ENCODE results near the gene SMURF2. TPM values are rescaled to one million over a fixed set of nuclear protein-coding genes. Genes with fewer than 3 reads are reported as not detected.

SMURF2 gene
- total and polyA plus RNA-seq, 9 of the 15 experiments (the other 6 are each of a cell fraction or from before 2014, with no cell fraction given): 3.8 to 22.0 (median 14.8) TPM

DNA sequence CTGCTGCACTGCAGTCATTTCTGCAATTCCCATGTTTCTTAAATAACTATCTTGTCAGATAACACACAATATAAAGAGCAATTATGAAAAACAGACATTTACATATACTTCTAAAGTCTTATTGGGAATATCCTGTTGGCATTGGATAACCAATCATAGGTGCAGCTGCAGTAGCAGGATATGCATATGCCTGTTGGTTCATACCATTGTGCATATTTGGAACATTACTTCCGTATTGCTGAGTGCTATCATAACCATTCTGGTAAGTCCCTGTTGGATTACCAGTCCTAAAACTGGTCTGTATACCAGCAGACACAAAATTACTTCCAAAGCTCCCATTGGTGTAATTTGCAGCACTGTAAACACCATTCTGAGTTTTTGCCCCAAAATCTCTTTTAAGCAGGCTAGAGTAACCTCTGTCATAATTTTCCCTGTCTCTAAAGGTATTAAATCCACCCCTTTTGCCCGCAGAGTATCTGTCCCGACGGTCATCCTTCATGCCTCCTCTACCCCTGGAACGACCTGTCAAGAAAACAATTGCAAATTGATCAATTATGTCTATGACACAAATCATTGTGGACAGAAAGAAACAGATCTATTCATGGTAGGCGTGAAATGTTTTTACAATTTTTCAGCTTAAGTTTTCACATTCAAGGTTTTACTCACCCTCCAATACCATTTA lies 162.2 kb downstream of the SMURF2 start (continued):
- TF ChIP-seq, protein P1, sequence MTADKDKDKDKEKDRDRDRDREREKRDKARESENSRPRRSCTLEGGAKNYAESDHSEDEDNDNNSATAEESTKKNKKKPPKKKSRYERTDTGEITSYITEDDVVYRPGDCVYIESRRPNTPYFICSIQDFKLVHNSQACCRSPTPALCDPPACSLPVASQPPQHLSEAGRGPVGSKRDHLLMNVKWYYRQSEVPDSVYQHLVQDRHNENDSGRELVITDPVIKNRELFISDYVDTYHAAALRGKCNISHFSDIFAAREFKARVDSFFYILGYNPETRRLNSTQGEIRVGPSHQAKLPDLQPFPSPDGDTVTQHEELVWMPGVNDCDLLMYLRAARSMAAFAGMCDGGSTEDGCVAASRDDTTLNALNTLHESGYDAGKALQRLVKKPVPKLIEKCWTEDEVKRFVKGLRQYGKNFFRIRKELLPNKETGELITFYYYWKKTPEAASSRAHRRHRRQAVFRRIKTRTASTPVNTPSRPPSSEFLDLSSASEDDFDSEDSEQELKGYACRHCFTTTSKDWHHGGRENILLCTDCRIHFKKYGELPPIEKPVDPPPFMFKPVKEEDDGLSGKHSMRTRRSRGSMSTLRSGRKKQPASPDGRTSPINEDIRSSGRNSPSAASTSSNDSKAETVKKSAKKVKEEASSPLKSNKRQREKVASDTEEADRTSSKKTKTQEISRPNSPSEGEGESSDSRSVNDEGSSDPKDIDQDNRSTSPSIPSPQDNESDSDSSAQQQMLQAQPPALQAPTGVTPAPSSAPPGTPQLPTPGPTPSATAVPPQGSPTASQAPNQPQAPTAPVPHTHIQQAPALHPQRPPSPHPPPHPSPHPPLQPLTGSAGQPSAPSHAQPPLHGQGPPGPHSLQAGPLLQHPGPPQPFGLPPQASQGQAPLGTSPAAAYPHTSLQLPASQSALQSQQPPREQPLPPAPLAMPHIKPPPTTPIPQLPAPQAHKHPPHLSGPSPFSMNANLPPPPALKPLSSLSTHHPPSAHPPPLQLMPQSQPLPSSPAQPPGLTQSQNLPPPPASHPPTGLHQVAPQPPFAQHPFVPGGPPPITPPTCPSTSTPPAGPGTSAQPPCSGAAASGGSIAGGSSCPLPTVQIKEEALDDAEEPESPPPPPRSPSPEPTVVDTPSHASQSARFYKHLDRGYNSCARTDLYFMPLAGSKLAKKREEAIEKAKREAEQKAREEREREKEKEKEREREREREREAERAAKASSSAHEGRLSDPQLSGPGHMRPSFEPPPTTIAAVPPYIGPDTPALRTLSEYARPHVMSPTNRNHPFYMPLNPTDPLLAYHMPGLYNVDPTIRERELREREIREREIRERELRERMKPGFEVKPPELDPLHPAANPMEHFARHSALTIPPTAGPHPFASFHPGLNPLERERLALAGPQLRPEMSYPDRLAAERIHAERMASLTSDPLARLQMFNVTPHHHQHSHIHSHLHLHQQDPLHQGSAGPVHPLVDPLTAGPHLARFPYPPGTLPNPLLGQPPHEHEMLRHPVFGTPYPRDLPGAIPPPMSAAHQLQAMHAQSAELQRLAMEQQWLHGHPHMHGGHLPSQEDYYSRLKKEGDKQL (CRISPR knock-in tag; IDR thresholded peaks at IDR 0.05; ENCODE audit: borderline replicate concordance): 0 out of 2 replicates have a peak, but pooled peaks have one; percentile 46
- TF ChIP-seq SUPT5H (IDR thresholded peaks at IDR 0.05) (0 out of 2 replicates have a peak, but pooled peaks have one; percentile 47), POLR2A (conservative IDR thresholded peaks at IDR 0.05) (peak; percentile 31; the same call in 1 of the 2 replicates)
- TF ChIP-seq, protein P2, sequence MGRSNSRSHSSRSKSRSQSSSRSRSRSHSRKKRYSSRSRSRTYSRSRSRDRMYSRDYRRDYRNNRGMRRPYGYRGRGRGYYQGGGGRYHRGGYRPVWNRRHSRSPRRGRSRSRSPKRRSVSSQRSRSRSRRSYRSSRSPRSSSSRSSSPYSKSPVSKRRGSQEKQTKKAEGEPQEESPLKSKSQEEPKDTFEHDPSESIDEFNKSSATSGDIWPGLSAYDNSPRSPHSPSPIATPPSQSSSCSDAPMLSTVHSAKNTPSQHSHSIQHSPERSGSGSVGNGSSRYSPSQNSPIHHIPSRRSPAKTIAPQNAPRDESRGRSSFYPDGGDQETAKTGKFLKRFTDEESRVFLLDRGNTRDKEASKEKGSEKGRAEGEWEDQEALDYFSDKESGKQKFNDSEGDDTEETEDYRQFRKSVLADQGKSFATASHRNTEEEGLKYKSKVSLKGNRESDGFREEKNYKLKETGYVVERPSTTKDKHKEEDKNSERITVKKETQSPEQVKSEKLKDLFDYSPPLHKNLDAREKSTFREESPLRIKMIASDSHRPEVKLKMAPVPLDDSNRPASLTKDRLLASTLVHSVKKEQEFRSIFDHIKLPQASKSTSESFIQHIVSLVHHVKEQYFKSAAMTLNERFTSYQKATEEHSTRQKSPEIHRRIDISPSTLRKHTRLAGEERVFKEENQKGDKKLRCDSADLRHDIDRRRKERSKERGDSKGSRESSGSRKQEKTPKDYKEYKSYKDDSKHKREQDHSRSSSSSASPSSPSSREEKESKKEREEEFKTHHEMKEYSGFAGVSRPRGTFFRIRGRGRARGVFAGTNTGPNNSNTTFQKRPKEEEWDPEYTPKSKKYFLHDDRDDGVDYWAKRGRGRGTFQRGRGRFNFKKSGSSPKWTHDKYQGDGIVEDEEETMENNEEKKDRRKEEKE (IDR thresholded peaks at IDR 0.05; ENCODE audit: borderline replicate concordance in 1 of 2, control insufficient read depth in 1 of 2, low read depth in 2 of 2, low read length in 1 of 2): no peak

All from K562 (cell line).